Esophagus squamous epithelium (tissue), 5 donors: ENCODE results near the gene MRPL20. TPM values are rescaled to one million over a fixed set of nuclear protein-coding genes. Genes with fewer than 3 reads are reported as not detected.

ENCODE experiments used
- DNase-seq: peaks from one replicate; lab custom pipeline; 2025; lab: John Stamatoyannopoulos, UW
- H3K27ac ChIP-seq, 4 donors: fragments of 200-600 bp; sonication (generic); one replicate each; pipeline ENCODE4 v1.5.1; 2016 to 2019; ENCODE audit warnings: mild to moderate bottlenecking in 1 of 4
- H3K27me3 ChIP-seq, 4 donors: fragments of 200-600 bp; sonication (generic); 1 replicate in 3 of 4; 2 replicates in 1 of 4; pipeline versions ENCODE4 v1.5.1 to v1.6.0; 2017 to 2021; ENCODE audit warnings: antibody characterized with exemption in 1 of 4
- H3K36me3 ChIP-seq, 3 donors: fragments of 200-600 bp; sonication (generic); one replicate each; pipeline ENCODE4 v1.5.1; 2016 to 2019
- H3K4me1 ChIP-seq, 3 donors: fragments of 200-600 bp; sonication (generic); one replicate each; pipeline ENCODE4 v1.5.1; 2017 to 2019
- H3K4me3 ChIP-seq, 4 donors: fragments of 200-600 bp; sonication (generic); 1 replicate in 3 of 4; 2 replicates in 1 of 4; pipeline ENCODE4 v1.5.1; 2016 to 2019; ENCODE audit warnings: mild to moderate bottlenecking in 2 of 4, moderate library complexity in 1 of 4
- H3K9me3 ChIP-seq, 3 donors: fragments of 200-600 bp; sonication (generic); one replicate each; pipeline ENCODE4 v1.5.1; 2016 to 2019
- CTCF ChIP-seq, 6 experiments: fragments of 450-650 bp in 4 of 6; fragments of 200-600 bp in 2 of 6; sonication (generic) in 2 of 6; IDR thresholded peaks; one replicate each; pipeline ENCODE4 v1.5.1; 2016 to 2019; ENCODE audit warnings: antibody characterized with exemption in 6 of 6, mild to moderate bottlenecking in 4 of 6, moderate library complexity in 4 of 6
- POLR2A ChIP-seq, 4 donors: fragments of 450-650 bp; IDR thresholded peaks; one replicate each; pipeline ENCODE4 v1.6.1; 2017; ENCODE audit warnings: antibody characterized with exemption in 4 of 4, mild to moderate bottlenecking in 4 of 4, moderate library complexity in 3 of 4
- WGBS, 2 donors: methylation state at CpG; one replicate each; pipeline ENCODE4 v1.1.5; 2018; 5-methylcytosine and 5-hydroxymethylcytosine counted together
- intact Hi-C: fragments of 100-400 bp; cut with DNase I; formaldehyde crosslinking; loops from one replicate; pipeline ENCODE4 v1.15.0; 2022
- total RNA-seq, 4 donors: library from RNA; depleted of rRNA; stranded (reverse); fragments of >200 nt; gene quantifications; one replicate each; pipeline ENCODE4 v1.1.0, GENCODE V29; 2016
- donor health status: DM: yes; HTN: yes; CAD: no.

The MRPL20 gene
- total RNA-seq, 4 donors from 2014 or later = 98.0 to 157 (median 116) TPM

- WGBS, 2 donors = 80% methylated on average over 1 of the region's 16 CpGs; no CpG with 5 or more reads in 1 of the 2 donors
- intact Hi-C loops = loop anchor here (10.0 kb wide), 1 partner anchor 134 kb away; the partner anchor contains the start of gene ATAD3A
- H3K36me3 ChIP-seq = peaks cover 10 to 31% (median 18%) of the 10 kb centered on the region in 3 donors
- no peaks in the 10 kb centered on the region for H3K9me3 ChIP-seq
- no peak overlapping the region for H3K4me3 ChIP-seq
- no peaks in the 10 kb centered on the region for H3K27me3 ChIP-seq
- peaks cover 3 to 13% (median 9%) of the 10 kb centered on the region in 3 donors for H3K4me1 ChIP-seq
- H3K27ac ChIP-seq = no peak overlapping the region
- TF ChIP-seq CTCF (IDR thresholded peaks at IDR 0.05) = no peak
- no peak for DNase-seq
Measured at GRCh38 chr1:1380860-1381259, 26.2 kb downstream of the MRPL20 start.

GRCh38 chr1:1377540-1378205 is 29.4 kb downstream of the MRPL20 start:
- 91 to 94% methylated on average over 16 of the region's 16 CpGs for WGBS, 2 donors
- H3K4me3 ChIP-seq = no peak overlapping the region
- H3K4me1 ChIP-seq = peaks cover 20 to 38% (median 26%) of the 10 kb centered on the region in 3 donors
- H3K36me3 ChIP-seq = peaks cover 0 to 31% (median 9%) of the 10 kb centered on the region in 3 donors
- intact Hi-C loops = no loop called here
- TF ChIP-seq POLR2A (IDR thresholded peaks at IDR 0.05) (no peak), CTCF (IDR thresholded peaks at IDR 0.05) (no peak)
- no peak for DNase-seq
- no peak overlapping the region for H3K27ac ChIP-seq
- H3K9me3 ChIP-seq = no peaks in the 10 kb centered on the region
- no peaks in the 10 kb centered on the region for H3K27me3 ChIP-seq

DNA sequence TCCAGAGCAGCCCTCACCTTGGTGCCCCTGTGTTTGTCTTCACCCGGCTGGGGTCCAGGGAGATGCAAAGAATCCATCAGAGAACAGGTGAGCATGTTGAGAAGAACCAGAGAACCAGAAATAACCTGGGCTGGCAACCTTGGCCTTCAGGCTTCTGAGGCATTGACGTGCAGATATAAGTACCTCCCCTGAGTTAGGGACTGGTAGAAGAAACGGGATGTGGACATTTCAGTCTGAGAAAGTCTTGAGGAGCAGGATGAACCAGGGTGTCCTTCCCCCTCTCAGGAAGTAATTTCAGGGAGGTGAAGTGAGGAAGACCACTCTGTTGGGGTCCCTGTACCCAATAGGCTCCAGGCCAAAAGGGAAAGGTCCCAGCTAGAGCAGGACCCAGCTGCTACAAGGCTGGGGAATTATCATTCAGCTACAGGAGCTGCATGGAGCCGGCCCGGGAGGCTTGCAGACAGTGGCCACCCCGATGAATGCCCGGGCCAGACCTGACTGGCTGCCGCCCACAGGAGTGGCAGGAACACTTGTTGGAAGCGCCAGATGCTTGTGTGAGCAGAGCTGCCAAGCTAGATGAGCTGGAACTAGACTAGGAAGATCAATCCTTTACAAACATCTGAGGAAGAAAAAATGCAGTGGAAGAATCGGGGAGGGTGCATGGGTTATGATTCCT is 30.4 kb downstream of the MRPL20 start:
- intact Hi-C loops = no loop called here
- Histone ChIP-seq H3K27ac (peak overlapping the region; percentile 95 to 97 (median 97)), H3K27me3 (no peaks in the 10 kb centered on the region), H3K4me1 (peaks cover 25 to 48% (median 35%) of the 10 kb centered on the region in 3 donors), H3K36me3 (peaks cover 0 to 32% (median 7%) of the 10 kb centered on the region in 3 donors), H3K9me3 (no peaks in the 10 kb centered on the region), H3K4me3 (peak overlapping the region in 1 of 4 donors; percentile 96)
- no peak for DNase-seq
- no peak for TF ChIP-seq POLR2A (IDR thresholded peaks at IDR 0.05)
- no peak for TF ChIP-seq CTCF (IDR thresholded peaks at IDR 0.05)
- WGBS, 2 donors = 59 to 67% methylated on average over 4 to 6 of the region's 10 CpGs

- TF ChIP-seq POLR2A (IDR thresholded peaks at IDR 0.05) (peak in 3 of 4 donors; percentile 14 to 41 (median 31)), CTCF (IDR thresholded peaks at IDR 0.05) (peak in 4 of 6 experiments; percentile 33 to 57 (median 39))
Measured at GRCh38 chr1:1374929-1375662, 32.0 kb downstream of the MRPL20 start, which contains the start of gene AURKAIP1. Gene AURKAIP1 (minus strand): TSS chr1:1375207. CDS start chr1:1374756, 451 bp downstream.

More at GRCh38 chr1:1374929-1375662, 32.0 kb downstream of the MRPL20 start, which contains the start of gene AURKAIP1:
- intact Hi-C loops = no loop called here
- Histone ChIP-seq H3K27me3 (no peaks in the 10 kb centered on the region), H3K27ac (peak within 1 kb of the TSS; percentile 95 to 97 (median 97)), H3K36me3 (peaks cover 0 to 20% (median 0%) of the 10 kb centered on the region in 3 donors), H3K9me3 (no peaks in the 10 kb centered on the region), H3K4me3 (peak within 1 kb of the TSS; percentile 85 to 100 (median 96)), H3K4me1 (peaks cover 26 to 56% (median 38%) of the 10 kb centered on the region in 3 donors)
- peak; percentile 91 for DNase-seq
- WGBS, 2 donors = 0% methylated on average over 6 to 11 of the region's 85 CpGs
